GM12891 (cell line): ENCODE data around the gene SCAMP1. TPM values are rescaled to one million over a fixed set of nuclear protein-coding genes. Genes with fewer than 3 reads are reported as not detected.

Experiments used
- DNase-seq: peaks from one replicate; pipeline ENCODE4 v3.0.0; 2011; ENCODE audit warnings: low spot score; ENCODE audit not compliant: insufficient read length
- FAIRE-seq: peaks from 2 replicates; lab custom pipeline; 2011; peaks lifted over from hg19 to GRCh38; lab: Jason Lieb, UNC
- PAX5 ChIP-seq: IDR thresholded peaks from 2 replicates; pipeline ENCODE4 v1.6.1; 2011; ENCODE audit warnings: low read length, moderate library complexity, mild to moderate bottlenecking; ENCODE audit not compliant: insufficient read depth, severe bottlenecking
- POLR2A ChIP-seq: IDR thresholded peaks from 2 replicates; pipeline ENCODE4 v1.6.1; 2011; ENCODE audit warnings: low read depth, low read length, control low read depth
- POLR2AphosphoS5 ChIP-seq: IDR thresholded peaks from 2 replicates; pipeline ENCODE4 v1.6.1; 2011; ENCODE audit warnings: low read depth, low read length, control low read depth
- POU2F2 ChIP-seq: IDR thresholded peaks from 2 replicates; pipeline ENCODE4 v1.6.1; 2011; ENCODE audit warnings: low read depth, mild to moderate bottlenecking, control low read depth, low read length, moderate library complexity
- SPI1 ChIP-seq: IDR thresholded peaks from 2 replicates; pipeline ENCODE4 v1.6.1; 2011; ENCODE audit warnings: low read depth, low read length, control low read depth
- TAF1 ChIP-seq: IDR thresholded peaks from 2 replicates; pipeline ENCODE4 v1.6.1; 2011; ENCODE audit warnings: low read depth, low read length, control low read depth
- polyA plus RNA-seq: library from polyadenylated mRNA; unstranded; fragments of >200 nt; gene quantifications from one replicate; pipeline ENCODE4 v1.2.1, GENCODE V29; 2012; ENCODE audit warnings: low read depth, missing spikeins, inconsistent platforms; ENCODE audit not compliant: missing spikeins

Gene SCAMP1, protein sequence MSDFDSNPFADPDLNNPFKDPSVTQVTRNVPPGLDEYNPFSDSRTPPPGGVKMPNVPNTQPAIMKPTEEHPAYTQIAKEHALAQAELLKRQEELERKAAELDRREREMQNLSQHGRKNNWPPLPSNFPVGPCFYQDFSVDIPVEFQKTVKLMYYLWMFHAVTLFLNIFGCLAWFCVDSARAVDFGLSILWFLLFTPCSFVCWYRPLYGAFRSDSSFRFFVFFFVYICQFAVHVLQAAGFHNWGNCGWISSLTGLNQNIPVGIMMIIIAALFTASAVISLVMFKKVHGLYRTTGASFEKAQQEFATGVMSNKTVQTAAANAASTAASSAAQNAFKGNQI
- polyA plus RNA-seq = 5.0 TPM

- peak; percentile 83 for DNase-seq
- TF ChIP-seq SPI1 (peak; percentile 99), TAF1 (peak; percentile 65; the same call in 1 of the 2 replicates), POU2F2 (peak; percentile 78), POLR2A (peak; percentile 91), POLR2AphosphoS5 (peak; percentile 93), PAX5 (peak; percentile 38)
- FAIRE-seq = peak; percentile 97
Measured at GRCh38 chr5:78359831-78360673, at the start of gene SCAMP1. Gene SCAMP1, plus strand, starts transcription at chr5:78360617. Its CDS starts 55 bp downstream, at chr5:78360672.

DNA sequence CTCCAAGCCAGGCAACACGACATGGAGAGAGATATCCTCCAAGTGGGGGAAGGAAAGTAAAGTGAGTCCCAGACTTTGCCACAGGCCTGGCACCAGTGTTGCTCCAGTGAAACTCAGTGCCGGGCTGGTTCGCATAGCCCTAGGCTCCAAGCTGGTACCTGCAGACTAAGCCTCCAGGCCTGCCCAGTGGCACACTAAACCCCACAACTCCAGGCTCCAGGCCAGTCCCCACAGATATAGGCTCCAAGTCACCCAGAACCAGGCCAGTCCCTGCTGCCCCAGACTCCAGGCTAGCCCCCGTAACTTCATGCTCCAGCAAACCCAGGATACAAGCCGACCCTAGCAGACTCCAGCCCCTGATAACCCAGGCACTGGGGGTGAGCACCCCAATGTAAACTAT is 42.9 kb upstream of the SCAMP1 start:
- no peak for DNase-seq

DNA sequence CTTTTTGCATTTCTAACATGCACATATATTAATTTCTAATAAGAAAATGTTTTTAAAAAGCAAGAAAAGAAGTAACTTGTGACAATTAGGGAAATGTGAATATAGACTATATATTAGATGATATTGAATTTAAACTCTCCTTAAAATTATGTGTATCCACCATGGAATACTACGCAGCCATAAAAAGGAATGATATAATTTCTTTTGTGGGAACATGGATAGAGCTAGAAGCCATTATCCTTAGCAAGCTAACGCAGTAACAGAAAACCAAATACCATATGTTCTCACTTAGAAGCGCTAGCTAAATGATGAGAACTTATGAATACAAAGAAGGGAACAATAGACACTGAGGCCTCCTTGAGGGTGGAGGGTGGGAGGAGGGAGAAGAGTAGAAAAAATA is 42.1 kb upstream of the SCAMP1 start:
- TF ChIP-seq POLR2AphosphoS5 = no peak
- TF ChIP-seq SPI1 = no peak
- no peak for TF ChIP-seq POLR2A
- TF ChIP-seq TAF1 = no peak
- no peak for TF ChIP-seq PAX5
- no peak for TF ChIP-seq POU2F2
- DNase-seq (no peak), FAIRE-seq (no peak)

More for the DNA sequence above, 42.9 kb upstream of the SCAMP1 start:
- FAIRE-seq = peak; percentile 56
- no peak for TF ChIP-seq POU2F2
- TF ChIP-seq POLR2A = no peak
- no peak for TF ChIP-seq TAF1

GRCh38 chr5:78320401-78320800 is 40.0 kb upstream of the SCAMP1 start:
- peak; percentile 55 for FAIRE-seq
- DNase-seq = peak; percentile 6
- TF ChIP-seq TAF1 = no peak
- TF ChIP-seq POLR2A = no peak
- TF ChIP-seq SPI1 = no peak
- TF ChIP-seq POLR2AphosphoS5 = no peak
- TF ChIP-seq POU2F2 = no peak
- no peak for TF ChIP-seq PAX5

- DNase-seq (no peak), FAIRE-seq (no peak)
- TF ChIP-seq POLR2AphosphoS5 = no peak
- TF ChIP-seq POLR2A = no peak
- TF ChIP-seq SPI1 = no peak
- TF ChIP-seq POU2F2 = no peak
- no peak for TF ChIP-seq PAX5
- no peak for TF ChIP-seq TAF1
Measured at GRCh38 chr5:78323241-78323640, 37.2 kb upstream of the SCAMP1 start.

GRCh38 chr5:78326930-78327329 is 33.5 kb upstream of the SCAMP1 start:
- FAIRE-seq (no peak), DNase-seq (no peak)
- no peak for TF ChIP-seq TAF1

GRCh38 chr5:78327761-78328510 is 32.5 kb upstream of the SCAMP1 start:
- FAIRE-seq (peak; percentile 41), DNase-seq (no peak)
- no peak for TF ChIP-seq PAX5
- no peak for TF ChIP-seq POLR2AphosphoS5
- TF ChIP-seq POLR2A = no peak
- TF ChIP-seq SPI1 = no peak
- no peak for TF ChIP-seq POU2F2
- TF ChIP-seq TAF1 = no peak

DNA sequence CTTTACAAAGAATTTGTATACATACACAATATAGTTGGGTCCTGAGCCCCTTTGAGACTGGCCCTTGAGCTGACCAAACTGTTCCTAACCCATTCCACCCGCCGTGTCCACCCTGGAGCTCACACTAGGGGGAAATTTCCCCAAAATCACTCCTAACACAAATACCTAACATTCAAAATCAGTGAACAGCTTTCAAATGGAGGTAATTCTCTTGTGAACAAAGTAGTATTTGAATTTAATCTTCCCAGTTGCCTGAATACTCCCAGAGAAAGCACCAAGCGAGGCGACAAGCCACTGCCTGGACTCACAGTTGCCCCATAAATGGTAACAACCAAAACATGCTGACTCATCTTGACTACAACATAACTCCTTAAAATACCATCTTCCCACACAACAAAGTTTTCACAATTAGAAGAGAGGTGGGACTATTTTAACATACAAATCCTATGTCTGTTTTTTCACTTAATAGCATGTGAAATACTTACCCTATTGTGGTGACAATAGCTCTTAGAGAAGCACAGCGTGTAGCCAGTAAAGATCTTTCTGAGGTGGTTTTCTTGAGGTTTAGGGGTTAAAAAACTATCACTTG is 31.7 kb upstream of the SCAMP1 start:
- FAIRE-seq = peak; percentile 84
- no peak for TF ChIP-seq POLR2AphosphoS5
- TF ChIP-seq POU2F2 = no peak
- TF ChIP-seq SPI1 = no peak
- TF ChIP-seq POLR2A = no peak
- no peak for TF ChIP-seq PAX5
- TF ChIP-seq TAF1 = no peak
- DNase-seq = no peak

DNA sequence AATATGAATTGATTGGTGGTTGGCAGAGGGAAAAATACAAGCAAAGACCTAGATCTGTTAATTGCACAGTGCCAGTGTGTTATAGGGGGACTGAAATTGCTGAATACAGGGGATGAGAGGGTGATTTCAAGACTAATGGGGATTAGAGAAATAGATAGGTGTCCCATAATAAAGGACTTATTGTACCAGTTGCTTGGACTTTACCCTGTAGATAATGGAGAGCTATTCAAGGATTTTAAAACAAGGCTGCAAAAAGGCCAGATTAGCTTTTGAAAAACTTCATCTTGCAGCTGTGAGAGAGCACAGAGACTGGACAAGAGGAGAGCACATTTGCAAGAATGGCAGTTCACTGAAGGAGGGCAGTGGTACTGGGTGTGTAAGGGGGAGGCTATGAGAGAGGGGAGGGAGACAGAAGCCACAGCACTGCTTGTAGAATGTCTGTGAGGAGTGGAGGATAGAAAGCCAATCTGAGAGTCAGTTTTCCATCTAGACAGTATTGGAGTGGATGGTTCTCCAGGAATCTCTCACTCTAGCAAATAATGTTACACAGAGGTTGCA is 28.8 kb upstream of the SCAMP1 start:
- FAIRE-seq (no peak), DNase-seq (no peak)
- TF ChIP-seq PAX5 (no peak), POLR2AphosphoS5 (no peak), TAF1 (no peak), POLR2A (no peak)
